Measurements from ENCODE around the gene TWF2.

The TWF2 gene

DNA sequence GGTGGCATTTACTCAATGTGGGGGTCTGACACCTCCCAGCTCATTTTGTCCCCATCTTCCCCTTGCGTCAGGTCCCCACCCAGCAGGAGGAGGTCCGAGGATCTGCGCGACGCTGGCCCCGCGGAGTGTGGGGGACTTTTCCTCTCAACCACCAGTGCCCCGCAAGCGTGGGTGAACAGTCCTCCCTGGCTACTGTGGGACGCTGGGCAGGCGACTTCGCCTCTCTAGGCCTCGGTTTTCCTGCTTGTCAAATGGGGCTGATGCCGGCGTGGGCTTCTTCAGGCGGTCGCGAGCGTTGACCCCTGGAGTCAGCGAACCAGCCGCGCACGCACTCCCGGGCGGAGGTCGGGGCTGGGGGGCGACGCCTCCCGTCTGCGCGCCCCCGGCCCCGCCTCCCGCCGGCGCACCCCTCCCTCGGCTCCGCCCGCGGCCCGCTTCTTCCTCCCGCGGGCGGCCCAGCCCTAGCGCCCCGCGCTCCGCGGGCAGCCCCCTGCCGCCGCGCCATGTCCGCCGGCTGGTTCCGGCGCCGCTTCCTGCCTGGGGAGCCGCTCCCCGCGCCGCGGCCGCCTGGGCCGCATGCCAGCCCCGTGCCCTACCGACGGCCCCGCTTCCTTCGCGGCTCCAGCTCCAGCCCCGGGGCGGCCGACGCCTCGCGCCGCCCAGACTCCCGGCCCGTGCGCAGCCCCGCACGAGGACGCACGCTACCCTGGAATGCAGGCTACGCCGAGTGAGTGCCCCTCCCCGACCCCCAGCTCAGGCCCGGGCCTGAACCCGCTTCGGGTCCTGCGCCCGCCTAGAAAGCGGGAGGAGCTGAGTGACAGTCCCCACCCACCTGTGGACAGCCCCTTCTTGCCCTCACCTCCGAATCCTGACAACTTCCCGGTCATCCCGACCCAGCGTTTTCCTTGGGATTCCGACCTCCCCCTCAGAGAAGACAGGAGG is 6.6 kb upstream of the TWF2 start, which contains the start of gene PPM1M:
Gene PPM1M, plus strand, starts transcription at position 438 of the 942 bp plus-strand sequence. Its CDS starts 66 bp downstream, at position 504.
- peak; percentile 55 for DNase-seq (ENCODE audit: low read depth)
- peak within 1 kb of the TSS; percentile 34 for H3K4me3 ChIP-seq (ENCODE audit: low read length)

GRCh38 chr3:52243791-52244628 is 5.1 kb upstream of the TWF2 start:
- no peak for TF ChIP-seq CTCF (IDR thresholded peaks at IDR 0.05; ENCODE audit: insufficient read depth, low read depth, low read length, missing control alignments)
- DNase-seq (ENCODE audit: low read depth), result peak; percentile 86

More for the DNA sequence above, 6.6 kb upstream of the TWF2 start, which contains the start of gene PPM1M:
- no peak for TF ChIP-seq CTCF (IDR thresholded peaks at IDR 0.05; ENCODE audit: insufficient read depth, low read depth, low read length, missing control alignments)

GRCh38 chr3:52242039-52242438 is 3.1 kb upstream of the TWF2 start:
- no peak for TF ChIP-seq CTCF (IDR thresholded peaks at IDR 0.05; ENCODE audit: insufficient read depth, low read depth, low read length, missing control alignments)
- no peak for DNase-seq (ENCODE audit: low read depth)
- H3K4me3 ChIP-seq (ENCODE audit: low read length), result no peak overlapping the region

More at GRCh38 chr3:52243791-52244628, 5.1 kb upstream of the TWF2 start:
- H3K4me3 ChIP-seq (ENCODE audit: low read length), result no peak overlapping the region

GRCh38 chr3:52240886-52241370 is 2.0 kb upstream of the TWF2 start:
- TF ChIP-seq CTCF (IDR thresholded peaks at IDR 0.05; ENCODE audit: insufficient read depth, low read depth, low read length, missing control alignments), result no peak
- no peak overlapping the region for H3K4me3 ChIP-seq (ENCODE audit: low read length)
- no peak for DNase-seq (ENCODE audit: low read depth)

DNA sequence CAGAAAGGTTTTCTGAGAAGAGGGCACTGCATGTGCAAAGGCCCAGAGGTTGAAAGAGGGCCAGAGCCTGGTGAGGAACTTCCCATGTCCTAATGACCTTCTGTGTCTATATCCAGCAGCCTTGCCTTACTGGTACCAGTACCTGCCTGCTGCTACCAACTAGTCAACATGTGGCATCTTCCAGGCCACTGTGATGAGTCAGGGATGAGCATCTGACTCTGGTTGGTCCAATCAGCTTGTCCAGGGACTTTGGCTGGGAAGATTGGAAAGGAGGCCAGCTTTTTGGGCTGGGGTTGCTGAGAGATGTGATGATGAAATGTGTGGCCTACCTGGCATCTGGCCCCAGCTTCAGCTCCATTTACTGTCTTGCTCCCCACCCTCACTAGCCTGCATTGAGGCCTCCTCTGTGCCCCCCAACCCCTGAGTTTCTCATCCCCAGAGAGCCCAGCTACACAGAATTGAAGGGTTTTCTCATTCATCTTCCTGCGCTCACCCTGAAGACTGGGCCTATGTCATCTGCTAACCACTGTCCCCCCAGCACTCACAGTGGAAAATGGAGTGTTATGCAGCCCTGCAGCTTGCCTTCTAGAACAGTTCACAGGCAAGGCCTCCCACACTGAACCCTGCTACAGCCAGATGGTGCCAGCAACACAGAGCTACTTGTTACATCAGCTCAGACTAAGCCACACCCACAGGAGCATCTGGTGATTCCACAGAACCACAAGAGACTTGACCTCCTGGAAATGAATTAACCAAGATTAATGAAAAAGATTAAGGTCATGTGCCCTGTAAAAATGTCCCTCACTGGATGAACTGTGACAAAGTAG is 1.3 kb upstream of the TWF2 start:
- peak overlapping the region; percentile 68 for H3K4me3 ChIP-seq (ENCODE audit: low read length)
- no peak for TF ChIP-seq CTCF (IDR thresholded peaks at IDR 0.05; ENCODE audit: insufficient read depth, low read depth, low read length, missing control alignments)
- DNase-seq (ENCODE audit: low read depth), result peak; percentile 81

DNA sequence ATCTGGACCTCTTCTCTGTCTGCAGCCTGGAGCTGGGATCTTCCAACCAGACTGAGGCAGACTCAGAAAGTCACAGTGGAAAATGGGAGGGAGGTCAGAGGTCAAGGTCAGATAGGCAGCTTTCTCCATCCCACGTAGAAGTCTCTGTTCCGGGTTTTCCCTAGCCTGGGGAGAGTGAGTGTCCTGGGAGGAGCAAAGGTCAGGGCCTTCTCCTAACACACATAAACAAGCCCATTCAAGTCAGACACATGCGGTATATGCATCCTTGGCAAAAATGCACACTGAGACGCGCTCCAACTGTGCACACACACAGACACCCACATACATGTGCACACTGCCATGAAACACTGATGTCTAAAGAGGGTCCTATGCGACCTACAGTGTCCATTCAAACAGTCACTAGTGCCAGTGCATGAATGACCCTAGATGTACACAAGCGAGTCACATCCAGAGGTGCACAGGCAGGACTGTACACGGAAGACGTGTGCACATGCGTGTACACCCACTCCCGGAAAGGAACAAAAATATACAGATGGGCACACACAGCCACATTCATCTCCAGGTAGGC is 681 bp downstream of the TWF2 start:
- no peak for TF ChIP-seq CTCF (IDR thresholded peaks at IDR 0.05; ENCODE audit: insufficient read depth, low read depth, low read length, missing control alignments)
- H3K4me3 ChIP-seq (ENCODE audit: low read length), result peak overlapping the region; percentile 68
- peak; percentile 29 for DNase-seq (ENCODE audit: low read depth)

Measured in epithelial cell of esophagus (primary cell).